Lower lobe of right lung (tissue), 2 donors: ENCODE data around the gene FBXW5. TPM values are rescaled to one million over a fixed set of nuclear protein-coding genes. Genes with fewer than 3 reads are reported as not detected.

Source experiments
- ATAC-seq, 2 donors: fragments of 200-7000 bp; cut with Tn5 transposase; one replicate each; pipeline ENCODE4 v1.9.1; 2020 to 2022; ENCODE audit warnings: mild to moderate bottlenecking in 2 of 2, moderate library complexity in 2 of 2
- DNase-seq: peaks from one replicate; pipeline ENCODE4 v3.0.0-alpha.2; 2020
- H3K27ac ChIP-seq: fragments of 200-600 bp; one replicate; pipeline ENCODE4 v1.8.0; 2022
- H3K27me3 ChIP-seq: fragments of 200-600 bp; one replicate; pipeline ENCODE4 v1.8.0; 2022; ENCODE audit warnings: low read depth
- H3K36me3 ChIP-seq: fragments of 200-600 bp; one replicate; pipeline ENCODE4 v1.8.0; 2022; ENCODE audit warnings: mild to moderate bottlenecking
- H3K4me1 ChIP-seq: fragments of 200-600 bp; one replicate; pipeline ENCODE4 v1.8.0; 2022
- H3K4me3 ChIP-seq: fragments of 200-600 bp; one replicate; pipeline ENCODE4 v1.8.0; 2022; ENCODE audit warnings: mild to moderate bottlenecking
- H3K9me3 ChIP-seq: fragments of 200-600 bp; one replicate; pipeline ENCODE4 v1.8.0; 2022
- intact Hi-C: fragments of 100-400 bp; cut with DNase I; formaldehyde crosslinking; loops from one replicate; pipeline ENCODE4 v1.11.0; 2022
- total RNA-seq: library from RNA; stranded (reverse); fragmentation: NEBNext Ultra II Directional; extraction: Animal tissue kit (Norgen Biotek cat#: 25700); gene quantifications from one replicate; pipeline ENCODE4 v1.2.1, GENCODE V29; 2021
- TF ChIP-seq, protein P1 (sequence below): fragments of 200-600 bp; IDR thresholded peaks from one replicate; pipeline ENCODE4 v1.8.0; 2022; ENCODE audit warnings: antibody characterized with exemption, mild to moderate bottlenecking
- donor health status: DM: no; HTN: yes; CAD: no; lungs with severe emphysema.

The FBXW5 gene
- total RNA-seq, 1 donor from 2014 or later, result 83.2 TPM

- peaks cover 27% of the 10 kb centered on the region for H3K4me1 ChIP-seq
- TF ChIP-seq, protein P1, sequence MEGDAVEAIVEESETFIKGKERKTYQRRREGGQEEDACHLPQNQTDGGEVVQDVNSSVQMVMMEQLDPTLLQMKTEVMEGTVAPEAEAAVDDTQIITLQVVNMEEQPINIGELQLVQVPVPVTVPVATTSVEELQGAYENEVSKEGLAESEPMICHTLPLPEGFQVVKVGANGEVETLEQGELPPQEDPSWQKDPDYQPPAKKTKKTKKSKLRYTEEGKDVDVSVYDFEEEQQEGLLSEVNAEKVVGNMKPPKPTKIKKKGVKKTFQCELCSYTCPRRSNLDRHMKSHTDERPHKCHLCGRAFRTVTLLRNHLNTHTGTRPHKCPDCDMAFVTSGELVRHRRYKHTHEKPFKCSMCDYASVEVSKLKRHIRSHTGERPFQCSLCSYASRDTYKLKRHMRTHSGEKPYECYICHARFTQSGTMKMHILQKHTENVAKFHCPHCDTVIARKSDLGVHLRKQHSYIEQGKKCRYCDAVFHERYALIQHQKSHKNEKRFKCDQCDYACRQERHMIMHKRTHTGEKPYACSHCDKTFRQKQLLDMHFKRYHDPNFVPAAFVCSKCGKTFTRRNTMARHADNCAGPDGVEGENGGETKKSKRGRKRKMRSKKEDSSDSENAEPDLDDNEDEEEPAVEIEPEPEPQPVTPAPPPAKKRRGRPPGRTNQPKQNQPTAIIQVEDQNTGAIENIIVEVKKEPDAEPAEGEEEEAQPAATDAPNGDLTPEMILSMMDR, result no peak
- H3K9me3 ChIP-seq, result no peaks in the 10 kb centered on the region
- H3K4me3 ChIP-seq, result no peak overlapping the region
- intact Hi-C loops, result no loop called here
- peaks cover 28% of the 10 kb centered on the region for H3K27me3 ChIP-seq
- ATAC-seq (no peak), DNase-seq (no peak)
- H3K27ac ChIP-seq, result no peak overlapping the region
- H3K36me3 ChIP-seq, result peaks cover 7% of the 10 kb centered on the region
Observed at GRCh38 chr9:136988872-136989271, 44.3 kb upstream of the FBXW5 start.

DNA sequence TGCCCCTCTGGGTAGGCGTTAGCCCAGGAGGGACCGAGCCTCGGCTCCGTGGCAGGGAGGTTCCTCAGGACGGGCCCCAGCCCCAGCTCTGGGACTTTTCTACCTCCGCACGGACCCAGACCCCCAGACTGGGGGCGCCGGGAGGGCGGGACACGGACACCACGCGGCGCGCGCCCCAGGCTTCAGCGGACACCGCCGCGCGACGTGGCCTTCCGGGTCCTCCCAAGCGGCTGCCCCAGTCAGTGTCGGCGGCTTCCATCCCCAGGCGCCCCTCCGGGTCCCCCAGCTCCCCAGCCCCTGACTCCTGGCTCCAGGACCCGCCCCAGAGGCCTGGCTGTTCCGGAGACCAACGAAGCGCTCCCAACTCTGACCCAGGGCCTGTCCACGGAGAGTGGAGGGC lies 41.3 kb upstream of the FBXW5 start:
- H3K27ac ChIP-seq, result no peak overlapping the region
- ATAC-seq, result no peak
- no peaks in the 10 kb centered on the region for H3K36me3 ChIP-seq
- DNase-seq, result no peak
- H3K9me3 ChIP-seq, result no peaks in the 10 kb centered on the region
- intact Hi-C loops, result no loop called here
- TF ChIP-seq, protein P1, result no peak
- H3K4me1 ChIP-seq, result peaks cover 16% of the 10 kb centered on the region
- H3K4me3 ChIP-seq, result no peak overlapping the region
- H3K27me3 ChIP-seq, result peaks cover 28% of the 10 kb centered on the region

DNA sequence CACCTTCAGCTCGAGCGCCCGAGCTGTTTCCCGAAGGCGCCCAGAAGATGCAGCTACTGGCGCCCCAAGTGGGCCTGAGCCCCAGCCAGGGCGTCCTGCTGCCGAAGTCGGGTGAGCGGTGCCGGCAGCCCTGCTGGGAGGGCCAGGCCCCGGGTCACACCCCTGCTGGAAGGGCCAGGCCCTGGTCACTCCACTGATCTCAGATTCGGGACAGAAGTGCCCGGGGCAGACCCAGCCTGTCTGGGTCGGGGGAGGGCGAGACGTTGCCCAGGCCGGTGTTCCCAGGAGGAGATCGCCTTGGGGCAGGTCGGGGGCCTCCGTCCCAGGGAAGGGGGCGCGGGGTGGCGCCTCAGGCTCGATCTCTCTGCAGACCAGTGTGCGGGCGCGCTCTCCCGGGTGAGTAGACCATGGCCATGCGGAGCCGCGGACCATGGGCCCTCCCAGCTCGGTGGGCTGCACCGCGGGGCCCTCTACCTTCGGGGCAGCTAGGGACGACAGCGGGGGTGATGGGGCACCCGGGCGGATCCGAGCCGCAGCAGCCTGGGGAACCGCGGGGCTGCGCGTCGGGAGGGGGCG lies 40.6 kb upstream of the FBXW5 start:
- Histone ChIP-seq H3K36me3 (no peaks in the 10 kb centered on the region), H3K27me3 (peaks cover 28% of the 10 kb centered on the region), H3K27ac (no peak overlapping the region), H3K4me3 (no peak overlapping the region), H3K9me3 (no peaks in the 10 kb centered on the region), H3K4me1 (peaks cover 19% of the 10 kb centered on the region)
- ATAC-seq, result peak in 1 of 2 donors; percentile 3
- TF ChIP-seq, protein P1, result no peak
- no peak for DNase-seq
- intact Hi-C loops, result no loop called here

DNA sequence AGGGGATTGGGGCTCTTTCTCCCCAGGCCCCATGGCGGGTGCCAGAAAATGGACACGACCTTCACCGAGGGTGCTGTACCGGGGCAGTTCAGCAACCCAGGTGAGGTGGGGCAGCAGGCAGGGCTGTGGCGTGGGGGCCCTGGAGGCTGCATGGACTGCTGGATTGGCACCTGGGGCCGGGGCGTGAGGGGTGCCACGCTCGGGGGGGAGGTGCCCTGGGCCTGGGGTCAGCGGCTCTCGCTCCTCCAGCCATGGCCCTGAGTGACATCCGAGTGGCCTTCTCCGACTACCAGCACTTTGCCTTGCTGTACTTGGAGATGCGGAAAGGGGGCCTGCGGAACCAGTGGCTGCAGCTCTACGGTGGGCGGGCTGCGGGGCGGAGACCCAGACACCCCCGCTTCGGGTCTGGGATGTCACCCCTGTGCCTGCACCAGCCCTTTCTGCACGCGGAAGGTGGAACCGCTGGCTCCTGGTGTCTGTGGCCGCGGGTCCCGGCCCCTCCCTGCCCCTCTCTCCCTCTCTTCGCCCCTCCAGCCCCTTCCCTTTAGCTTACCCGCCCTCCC lies 40.0 kb upstream of the FBXW5 start:
- H3K4me1 ChIP-seq, result peaks cover 19% of the 10 kb centered on the region
- H3K27me3 ChIP-seq, result peaks cover 28% of the 10 kb centered on the region
- no peaks in the 10 kb centered on the region for H3K9me3 ChIP-seq
- intact Hi-C loops, result no loop called here
- DNase-seq (no peak), ATAC-seq (no peak)
- H3K4me3 ChIP-seq, result no peak overlapping the region
- H3K36me3 ChIP-seq, result no peaks in the 10 kb centered on the region
- H3K27ac ChIP-seq, result no peak overlapping the region
- TF ChIP-seq, protein P1, result no peak

DNA sequence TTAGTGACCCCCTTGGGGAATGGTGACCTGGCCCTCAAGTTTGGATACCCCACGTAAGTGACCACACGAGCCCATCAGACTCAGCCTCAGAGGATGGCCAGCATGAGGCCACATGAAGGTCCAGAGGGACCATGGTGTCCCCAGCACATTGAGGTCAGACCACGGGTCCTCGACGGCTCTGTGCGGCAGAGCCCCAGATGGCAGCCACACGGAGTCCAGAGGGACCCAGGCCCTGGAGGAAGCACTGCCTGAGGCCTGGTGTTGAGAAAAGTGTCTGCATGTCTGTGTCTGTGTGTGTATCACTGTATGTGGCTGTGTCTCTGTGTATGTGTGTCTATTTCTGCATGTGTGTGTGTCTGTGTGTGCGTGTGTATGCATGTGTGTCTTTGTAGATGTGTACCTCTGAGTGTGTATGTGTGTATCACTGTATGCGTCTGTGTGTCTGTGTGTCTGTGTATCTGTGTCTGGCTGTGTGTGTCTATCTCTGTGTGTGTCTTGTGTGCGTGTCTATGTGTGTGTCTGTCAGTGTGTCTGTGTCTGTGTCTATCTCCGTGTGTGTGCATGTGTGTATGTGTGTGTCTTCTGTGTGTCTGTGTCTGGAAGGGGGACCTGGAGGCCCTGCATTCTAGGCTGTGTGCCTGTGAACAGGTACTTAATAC lies 39.2 kb upstream of the FBXW5 start:
- Histone ChIP-seq H3K9me3 (no peaks in the 10 kb centered on the region), H3K27ac (no peak overlapping the region), H3K36me3 (no peaks in the 10 kb centered on the region), H3K4me1 (peaks cover 19% of the 10 kb centered on the region), H3K4me3 (no peak overlapping the region), H3K27me3 (peaks cover 28% of the 10 kb centered on the region)
- intact Hi-C loops, result no loop called here
- ATAC-seq, result no peak
- no peak for DNase-seq
- TF ChIP-seq, protein P1, result no peak
